GM19397 (cell line): ENCODE data around the gene MAP2K3.

Source experiments
- ATAC-seq: cut with Tn5 transposase; IDR thresholded peaks from one replicate; pipeline ENCODE4 v1.9.1; 2021; ENCODE audit warnings: mild to moderate bottlenecking, moderate library complexity; ENCODE audit not compliant: unreplicated experiment

MAP2K3 gene

DNA sequence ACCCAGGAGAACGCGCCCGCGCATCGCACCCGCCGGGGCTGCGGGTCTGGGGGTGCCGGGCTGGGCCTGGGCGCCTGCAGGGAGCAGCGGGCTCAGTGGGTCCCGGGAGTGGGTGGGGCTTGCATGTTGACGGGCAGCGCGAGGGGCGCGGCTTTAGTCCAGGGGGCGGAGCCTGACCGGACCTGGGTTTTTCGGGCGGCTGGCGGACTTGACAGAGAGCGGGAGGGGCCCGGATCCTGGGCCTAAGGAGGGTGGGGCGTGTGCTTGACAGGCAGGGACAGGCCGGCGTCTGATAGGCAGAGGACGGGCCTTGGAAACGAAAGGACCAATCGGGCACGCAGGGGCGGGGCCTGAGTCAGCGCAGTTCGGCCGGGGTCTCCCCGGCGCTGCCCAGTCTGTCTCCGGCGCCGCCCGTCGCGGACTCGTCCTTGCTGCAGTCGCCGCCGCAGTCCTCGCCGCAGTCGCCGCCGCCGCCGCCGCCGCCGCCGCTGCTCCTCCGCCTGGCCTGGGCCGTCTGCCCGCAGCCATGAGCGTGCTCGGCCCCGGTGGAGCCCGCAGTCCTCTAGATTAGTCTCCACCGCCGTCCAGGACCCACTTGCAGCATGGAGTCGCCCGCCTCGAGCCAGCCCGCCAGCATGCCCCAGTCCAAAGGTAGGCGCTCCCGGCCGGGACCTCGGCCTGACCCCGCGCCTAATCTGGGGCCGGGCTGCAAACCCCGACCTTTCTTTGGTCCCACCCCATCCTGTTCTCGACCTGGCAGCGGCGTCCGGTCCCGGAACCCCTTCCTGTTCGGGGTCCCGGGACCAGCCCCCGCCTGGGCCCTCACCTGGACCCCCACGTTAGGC, at the start of gene MAP2K3:
Gene MAP2K3 (plus strand): TSS at position 393 of the 845 bp plus-strand sequence. CDS start 210 bp downstream, at position 603.
- peak; percentile 72 for ATAC-seq

DNA sequence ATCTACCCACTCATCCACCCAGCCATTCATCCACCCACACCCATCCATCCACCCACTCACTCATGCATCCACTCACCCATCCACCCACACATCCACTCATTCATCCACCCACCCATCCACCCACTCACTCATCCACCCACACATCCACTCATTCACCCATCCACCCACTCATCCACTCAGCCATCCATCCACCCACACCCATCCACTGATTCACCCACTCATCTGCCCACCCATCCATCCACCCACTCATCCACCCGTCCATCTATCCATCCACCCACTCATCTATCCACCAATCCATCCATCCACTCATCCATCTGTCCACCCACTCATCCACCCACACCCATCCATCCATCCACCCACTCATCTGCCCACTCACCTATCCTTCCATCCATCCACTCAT, 48.6 kb upstream of the MAP2K3 start:
- ATAC-seq: no peak

DNA sequence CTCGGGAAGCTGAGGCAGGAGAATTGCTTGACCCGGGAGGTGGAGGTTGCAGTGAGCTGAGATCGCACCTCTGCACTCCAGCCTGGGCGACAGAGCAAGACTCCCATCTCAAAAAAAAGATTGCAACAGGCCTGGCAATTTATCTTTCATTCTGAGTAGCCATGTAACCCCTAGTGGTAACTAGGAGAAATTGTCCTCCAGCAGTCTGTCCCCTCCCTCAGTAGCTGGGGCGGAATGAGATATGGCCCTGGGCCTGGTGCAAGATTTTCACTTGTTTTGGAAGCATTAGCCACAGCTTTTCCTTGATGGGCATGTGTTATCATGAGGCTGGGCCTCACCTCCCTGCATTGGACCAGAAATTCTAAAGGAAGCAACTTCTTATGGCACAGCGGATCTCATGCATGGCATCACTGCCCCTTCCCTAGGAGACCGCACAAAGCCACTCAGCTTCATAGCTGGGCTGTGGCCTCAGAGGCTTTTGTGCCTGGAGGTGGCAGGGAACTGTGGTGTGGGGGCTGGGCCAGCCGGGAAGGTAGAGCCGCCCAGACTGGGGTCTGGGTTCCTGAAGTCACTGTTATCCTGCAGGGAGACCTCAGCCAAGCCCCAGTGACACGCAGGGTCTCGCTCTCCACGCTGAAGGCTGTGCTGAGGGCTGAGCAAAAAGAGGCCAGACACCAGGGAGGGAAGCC, 44.7 kb upstream of the MAP2K3 start:
- ATAC-seq: no peak

DNA sequence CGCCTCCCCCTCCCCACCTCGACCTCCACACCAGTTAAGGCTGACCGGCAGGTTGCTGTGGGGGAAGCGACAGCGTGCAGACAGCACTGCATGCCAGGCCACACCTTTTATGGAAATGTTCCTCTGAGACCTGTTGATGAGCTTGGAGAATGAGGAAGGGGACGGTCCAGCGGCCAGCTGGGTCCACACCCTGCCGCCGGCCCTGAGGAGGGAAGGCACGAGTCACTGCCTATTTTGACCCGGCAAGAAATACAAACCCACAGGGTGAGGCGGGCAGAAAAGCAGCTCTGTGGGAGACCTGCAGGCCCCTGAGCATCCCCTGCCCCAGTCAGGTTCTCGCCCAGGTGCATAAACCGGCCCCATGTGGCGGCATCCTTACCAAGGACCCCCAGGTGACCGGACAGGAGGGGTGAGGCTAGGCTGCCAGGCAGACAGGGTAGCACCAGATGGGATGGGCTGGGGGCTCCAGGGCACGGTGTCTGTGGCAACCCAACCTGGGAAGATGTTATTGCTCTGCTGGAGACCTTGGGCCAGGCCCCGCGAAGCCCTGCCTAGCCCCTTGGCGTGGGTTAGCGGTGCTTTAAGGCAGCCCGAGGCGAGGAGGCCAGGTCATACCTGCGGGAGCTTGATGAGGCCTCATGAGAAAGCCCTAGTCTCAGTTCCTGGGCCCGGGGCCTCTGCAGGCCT, 44.0 kb upstream of the MAP2K3 start:
- no peak for ATAC-seq

DNA sequence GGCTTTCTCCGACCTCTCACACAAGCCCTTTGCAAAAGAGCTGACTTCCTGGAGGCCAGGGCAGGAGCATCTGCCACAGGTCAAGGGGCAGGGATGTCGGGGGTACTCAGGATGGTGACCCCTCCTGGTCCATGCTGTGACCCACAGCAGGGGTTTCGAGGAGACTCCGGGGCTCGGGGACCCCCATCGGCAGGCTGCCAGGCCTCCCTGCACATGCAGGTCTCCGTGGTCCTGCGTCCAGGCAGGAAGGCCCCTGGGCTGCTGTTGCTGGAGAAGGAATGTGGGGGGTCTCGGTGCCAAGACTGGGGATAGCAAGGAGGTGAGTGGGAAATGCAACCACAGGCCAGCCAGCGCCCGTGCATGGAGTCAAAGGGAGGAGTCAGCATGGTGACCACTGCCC, 42.9 kb upstream of the MAP2K3 start:
- ATAC-seq: no peak

DNA sequence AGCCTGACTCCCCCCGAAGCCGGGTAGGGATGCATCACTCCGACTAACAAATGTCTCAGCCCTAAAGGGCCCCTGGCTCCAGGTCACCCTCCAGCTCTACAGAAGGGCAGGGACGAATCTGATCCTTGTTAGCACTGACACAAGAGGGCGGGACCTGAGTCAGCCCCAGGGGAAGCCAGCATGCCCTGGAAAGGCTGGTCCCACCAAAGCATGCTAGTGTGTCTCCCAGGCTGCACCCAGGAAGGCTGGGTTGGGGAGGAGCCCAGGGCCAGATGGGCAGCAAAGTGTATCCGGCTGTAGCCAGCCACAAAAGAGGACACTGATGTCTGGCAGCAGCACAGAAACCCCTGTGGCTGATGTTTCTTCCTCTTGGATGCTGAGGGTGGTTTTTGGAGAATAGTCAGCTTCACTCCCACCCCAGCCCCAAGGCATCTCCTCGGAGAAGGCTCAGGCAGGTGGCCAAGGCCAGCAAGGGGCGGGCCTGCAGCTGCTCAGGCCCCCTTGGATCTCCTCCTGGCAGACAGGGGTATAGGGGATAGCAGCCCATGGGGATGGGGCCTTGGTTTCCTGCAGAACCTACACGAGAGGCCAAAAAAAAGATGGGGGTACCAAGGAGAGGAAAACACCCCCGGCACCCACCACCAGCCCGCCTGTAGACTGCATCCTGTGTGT, 42.3 kb upstream of the MAP2K3 start:
- no peak for ATAC-seq

DNA sequence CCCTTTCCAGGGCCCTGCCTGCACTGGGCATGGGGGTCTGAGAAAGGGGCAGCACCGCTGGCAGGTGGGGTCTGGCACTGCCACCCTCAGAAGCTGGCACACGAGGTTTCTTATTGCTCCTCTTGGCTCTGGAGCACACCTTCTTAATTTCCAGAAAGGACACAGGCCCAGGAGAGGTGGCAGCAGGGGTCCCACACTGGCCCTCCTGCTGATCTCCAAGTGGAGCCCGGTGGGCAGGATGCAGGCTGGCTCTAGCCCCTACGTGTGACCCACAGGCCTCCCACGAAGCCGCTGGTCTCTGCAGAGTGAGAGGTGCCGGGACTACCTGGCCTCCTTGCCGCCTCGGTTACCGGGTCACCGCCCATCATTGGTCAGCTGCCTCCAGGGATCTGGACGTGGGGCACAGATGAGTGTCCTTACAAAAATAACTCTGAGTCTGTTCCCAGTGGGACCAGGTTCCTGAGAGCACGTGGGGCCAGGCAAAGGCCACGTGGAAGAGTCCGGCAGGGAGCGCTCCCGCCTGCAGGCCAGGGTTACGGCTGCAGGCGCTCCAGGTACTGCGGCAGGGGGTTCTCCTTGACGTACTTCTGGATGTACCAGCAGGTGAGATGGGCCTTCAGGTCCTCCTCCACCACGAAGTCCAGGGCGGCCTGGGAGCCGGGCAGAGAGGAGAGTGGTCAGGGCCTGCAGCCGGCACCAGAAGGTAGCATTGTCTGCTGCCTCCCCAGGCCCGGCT, 41.6 kb upstream of the MAP2K3 start:
- no peak for ATAC-seq

DNA sequence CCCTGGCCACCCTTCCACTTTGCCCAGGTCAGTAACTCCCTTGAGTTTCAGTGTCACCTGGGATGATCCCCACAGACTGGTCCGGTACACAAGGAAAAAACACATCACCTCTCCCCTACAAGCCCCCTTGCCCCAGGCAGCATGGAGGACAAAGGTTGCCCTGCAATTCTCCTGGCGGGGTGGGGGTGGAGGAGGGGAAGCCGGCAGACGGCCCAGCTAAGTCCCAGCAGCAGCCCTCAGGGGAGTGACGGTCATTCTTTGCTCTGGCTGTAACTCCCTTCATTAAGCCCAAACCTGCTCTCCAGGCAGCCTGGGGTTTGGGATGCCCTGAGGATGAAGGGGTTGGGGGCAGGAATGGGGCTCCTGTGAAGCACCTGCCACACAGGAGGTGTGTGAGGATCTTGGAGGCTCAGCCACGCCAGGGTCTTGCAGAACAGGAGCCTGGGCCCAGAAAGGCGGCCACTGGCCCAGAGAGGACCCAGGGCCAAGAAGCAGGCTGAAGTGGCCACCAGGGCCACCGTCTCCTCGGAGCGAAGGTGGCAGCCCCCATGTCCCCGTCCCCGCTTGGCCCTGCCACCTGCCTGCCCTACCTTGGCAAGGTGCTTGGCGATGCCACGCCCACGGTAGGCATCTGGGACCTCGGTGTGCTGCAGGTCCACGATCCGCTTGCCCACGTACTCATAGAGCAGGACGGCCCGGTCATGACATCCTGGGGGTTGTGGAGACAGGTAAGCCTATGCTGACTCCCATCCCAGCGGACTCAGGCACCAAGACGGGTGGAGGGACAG, 40.8 kb upstream of the MAP2K3 start:
- no peak for ATAC-seq

DNA sequence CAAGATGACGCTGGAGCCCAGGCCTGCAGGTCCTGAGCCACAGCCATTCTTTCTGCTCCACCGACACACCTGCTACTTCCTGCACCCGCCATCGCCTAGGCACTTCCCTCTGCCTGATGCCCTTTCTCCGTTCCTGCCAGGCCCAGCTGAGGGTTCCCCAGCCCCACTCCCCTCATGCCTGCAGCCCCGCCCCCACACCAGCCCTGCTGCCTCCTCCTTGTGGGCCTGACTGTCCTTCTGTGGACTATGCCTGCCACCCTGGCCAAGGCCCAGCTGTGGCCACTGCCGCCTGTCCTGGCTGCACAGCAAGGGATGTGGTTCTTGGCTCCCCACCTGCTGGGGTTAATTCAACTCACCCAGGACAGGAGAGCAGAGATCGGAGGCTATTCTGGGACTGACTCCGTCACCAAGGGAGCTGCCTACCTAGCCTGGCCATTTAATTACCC, 38.8 kb upstream of the MAP2K3 start:
- no peak for ATAC-seq

DNA sequence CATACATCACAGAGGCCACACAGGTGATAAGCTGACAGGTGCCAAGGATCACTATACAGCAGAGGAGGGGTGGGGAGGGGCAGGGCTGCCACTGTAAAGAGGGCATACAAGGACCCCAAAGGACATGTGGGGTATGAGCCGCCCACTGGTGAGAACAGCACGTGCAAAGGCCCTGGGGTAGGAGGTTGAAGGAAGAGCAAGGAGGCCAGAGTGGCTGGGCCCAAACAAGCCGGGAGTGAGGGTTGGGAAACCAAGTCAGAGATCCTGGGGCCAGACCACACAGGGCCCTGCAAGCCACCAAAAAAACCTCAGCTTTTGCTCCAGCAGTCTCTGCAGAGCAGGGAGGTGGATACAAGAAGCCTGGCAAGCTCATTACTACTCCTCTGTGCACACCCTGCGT, 37.8 kb upstream of the MAP2K3 start:
- no peak for ATAC-seq

DNA sequence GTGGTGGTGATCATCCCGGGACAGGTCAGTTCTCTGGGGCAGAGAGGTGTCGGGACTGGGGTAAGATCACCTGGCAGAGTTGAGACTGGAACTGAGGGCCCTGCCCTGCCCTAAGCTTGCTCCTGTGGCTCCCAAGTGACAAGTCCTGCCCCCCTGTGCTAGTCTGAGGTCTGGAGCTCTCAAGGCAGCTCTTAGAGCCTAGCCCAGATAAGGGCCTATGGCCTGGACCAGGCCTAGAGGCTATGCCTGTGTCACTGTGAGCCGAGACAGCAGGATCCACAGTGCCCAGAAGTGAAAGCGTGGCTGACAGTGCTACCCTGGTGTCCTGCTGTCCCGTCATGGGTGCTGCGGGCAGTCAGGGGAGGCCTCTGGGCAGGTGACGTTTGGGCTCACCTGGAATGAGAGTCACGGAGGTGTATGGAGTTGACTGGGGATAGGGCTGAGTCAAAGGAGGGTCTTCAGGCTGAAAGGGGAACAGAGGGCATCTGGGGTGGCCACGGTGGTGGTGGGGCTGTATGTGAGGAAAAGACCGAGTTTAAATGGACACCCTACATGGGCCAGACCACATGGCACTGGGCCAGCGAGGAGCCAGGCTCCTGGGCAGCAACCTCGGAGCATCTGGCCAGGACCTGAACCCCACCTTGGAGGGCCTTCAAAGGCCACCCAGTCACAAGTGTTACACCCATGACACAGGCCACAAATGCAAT, 36.8 kb upstream of the MAP2K3 start:
- no peak for ATAC-seq

DNA sequence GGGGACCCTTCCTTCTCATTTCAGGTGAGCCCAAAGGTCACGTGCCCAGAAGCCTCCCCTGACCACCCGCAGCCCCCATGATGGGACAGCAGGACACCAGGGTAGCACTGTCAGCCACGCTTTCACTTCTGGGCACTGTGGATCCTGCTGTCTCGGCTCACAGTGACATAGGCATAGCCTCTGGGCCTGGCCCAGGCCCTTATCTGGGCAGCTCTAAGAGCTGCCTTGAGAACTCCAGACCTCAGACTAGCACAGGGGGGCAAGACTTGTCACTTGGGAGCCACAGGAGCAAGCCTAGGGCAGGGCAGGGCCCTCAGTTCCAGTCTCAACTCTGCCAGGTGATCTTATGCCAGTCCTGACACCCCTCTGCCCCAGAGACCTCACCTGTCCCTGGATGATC, 36.0 kb upstream of the MAP2K3 start:
- no peak for ATAC-seq

DNA sequence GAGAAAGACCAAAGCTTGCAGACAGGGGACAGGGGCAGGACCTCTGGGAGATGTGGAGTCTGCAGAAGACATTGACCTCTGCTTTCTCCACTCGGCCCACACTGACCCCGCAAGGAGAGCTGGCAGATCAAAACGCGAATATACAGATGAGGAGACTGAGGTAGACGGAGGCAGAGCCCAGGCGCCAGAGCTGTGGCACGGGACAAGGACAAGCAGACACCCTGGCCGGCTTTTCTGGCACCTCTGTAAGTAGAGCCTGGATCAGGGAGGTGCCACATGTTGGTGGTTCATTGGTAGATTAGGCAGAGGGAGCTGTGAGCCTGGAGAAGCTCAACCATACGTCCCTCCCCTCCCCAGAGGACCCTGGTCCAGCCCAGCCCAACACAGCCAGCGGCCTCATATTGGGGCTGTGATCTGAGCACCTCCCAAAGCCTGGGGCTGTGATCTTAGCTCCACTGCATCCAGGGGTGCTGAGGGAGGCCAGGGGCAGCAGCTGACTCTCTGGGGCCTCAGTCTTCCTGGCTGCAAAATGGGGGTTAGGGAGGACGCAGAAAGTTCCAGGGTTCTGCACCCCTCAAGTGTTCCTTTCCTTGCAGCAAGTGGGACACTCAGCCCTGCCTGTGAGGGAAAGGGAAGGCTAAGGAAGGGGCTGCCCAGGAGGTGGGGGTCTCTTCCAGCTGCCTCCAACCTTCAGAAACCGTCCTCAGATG, 35.3 kb upstream of the MAP2K3 start:
- no peak for ATAC-seq

DNA sequence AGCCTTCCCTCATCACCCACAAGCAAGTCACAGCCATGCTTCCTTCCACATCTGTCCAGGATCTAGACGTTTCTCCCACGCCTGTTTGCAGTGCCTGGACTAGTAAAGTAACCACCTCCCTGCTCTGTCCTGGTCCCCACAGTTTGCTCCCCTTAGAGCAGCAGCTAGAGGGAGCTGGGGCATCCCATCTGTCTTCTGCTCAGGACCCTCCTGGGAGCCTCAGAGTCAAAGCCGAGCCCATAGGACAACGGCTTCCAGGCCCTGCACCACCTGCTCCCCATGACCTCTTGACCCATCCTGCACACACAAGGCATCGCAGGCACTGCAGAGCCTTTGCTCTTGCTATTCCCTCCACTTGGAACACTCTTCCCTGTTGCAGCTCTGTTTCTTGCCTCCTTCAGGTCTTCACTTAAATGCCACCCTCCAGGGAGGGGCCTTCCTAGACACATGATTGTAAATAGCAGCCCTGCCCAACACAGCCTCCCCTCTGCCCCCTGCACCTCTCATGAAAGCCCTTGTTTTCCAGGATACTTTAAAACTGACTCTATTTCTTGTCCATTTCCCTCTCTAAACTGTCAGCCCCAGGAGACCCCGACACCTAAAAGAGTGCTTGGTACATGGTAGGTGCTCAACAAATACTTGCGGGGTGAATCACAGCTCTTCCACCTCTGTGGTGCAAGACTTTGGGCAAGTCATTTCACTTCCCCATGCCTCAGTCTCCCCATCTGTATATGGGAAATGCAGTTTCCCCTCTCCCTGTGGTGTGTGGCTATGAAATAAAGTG, 34.4 kb upstream of the MAP2K3 start:
- ATAC-seq: no peak

DNA sequence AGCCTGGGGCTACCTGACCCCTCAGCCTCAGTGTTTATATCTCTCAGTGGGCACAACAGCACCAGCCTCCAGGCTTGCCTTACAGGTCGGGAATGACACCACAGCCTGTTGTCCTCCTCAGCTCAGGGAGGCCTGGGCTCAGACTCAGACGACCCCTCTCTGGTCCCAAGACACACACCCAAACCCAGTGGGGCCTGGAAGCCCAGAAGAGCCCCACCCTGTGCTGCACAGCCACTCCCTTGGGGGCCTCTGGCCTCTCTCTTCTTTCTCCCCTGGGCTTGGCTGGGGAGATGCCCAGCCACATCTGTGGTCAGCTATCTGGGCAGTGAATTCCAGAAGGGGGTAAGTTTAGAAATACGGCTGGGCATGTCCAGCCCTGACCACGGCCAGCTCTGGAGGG, 33.7 kb upstream of the MAP2K3 start:
- no peak for ATAC-seq

DNA sequence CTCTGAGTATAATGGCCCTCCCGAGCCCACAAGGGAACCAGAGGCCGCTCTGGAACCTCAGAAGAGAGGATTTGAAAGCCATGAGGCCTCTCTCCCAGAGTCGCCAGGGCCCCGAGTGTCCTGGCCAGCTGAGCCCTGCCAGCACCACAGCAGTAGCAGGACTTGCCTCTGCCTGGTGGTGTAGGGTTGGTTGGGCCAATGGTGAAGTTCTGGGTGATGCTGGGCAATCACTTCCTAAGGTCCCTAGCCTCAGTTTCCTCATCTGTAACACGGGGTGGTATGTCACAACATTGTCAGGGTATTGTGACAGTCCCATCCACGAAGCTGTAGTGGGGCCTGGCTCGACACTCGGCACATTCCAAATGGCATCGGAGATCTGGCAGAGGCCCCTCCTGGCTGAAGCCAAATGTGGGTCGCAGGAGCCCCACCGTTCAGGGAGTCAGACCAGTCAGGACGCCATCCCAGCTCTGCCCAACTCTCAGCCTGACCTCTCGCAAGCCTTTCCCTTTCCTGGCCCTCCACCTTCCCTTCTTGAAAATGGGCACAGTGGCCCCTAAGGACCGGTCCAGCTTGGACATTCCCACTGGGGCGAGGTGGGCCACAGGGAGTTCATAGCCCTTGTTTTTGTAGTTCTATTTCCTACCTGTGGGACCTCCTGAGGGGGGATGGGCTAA, 33.0 kb upstream of the MAP2K3 start:
- ATAC-seq: no peak

DNA sequence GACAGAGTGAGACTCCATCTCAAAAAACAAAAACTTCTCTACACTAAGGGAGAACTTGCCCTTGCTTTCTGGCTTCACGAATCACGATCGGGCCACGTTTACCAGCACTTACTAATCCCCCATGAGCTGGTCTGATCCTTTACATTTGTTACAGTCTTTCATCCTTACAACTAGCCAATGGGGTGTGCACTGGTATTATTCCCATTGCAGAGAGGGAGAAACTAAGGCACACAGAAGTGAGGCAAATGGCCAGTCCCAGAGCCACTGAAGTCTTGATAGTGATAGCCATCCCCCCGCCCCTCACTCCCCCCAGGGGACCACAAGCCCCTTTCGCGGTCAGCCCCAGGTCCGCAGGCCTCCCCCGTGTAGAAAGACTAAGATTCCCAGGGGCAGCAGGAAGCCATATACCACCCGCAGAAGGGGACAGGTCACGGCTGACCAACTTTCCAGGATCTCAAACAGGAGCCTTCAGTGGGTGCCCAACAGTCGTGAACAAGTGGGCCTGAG, 32.2 kb upstream of the MAP2K3 start:
- ATAC-seq: no peak
